Peyer's patch (tissue), 4 donors: ENCODE data around the gene JADE2. TPM values are rescaled to one million over a fixed set of nuclear protein-coding genes. Genes with fewer than 3 reads are reported as not detected.

Experiments used
- DNase-seq, 3 donors: peaks; one replicate each; pipeline ENCODE4 v3.0.0-alpha.2; 2017 to 2019
- H3K27ac ChIP-seq, 4 donors: fragments of 200-600 bp; sonication (generic); one replicate each; pipeline ENCODE4 v1.5.1; 2016 to 2019
- H3K27me3 ChIP-seq, 2 donors: fragments of 200-600 bp; sonication (generic); one replicate each; pipeline ENCODE4 v1.5.1; 2019
- H3K36me3 ChIP-seq, 3 donors: fragments of 200-600 bp; sonication (generic); one replicate each; pipeline ENCODE4 v1.5.1; 2016 to 2019
- H3K4me1 ChIP-seq, 4 donors: fragments of 200-600 bp; sonication (generic); one replicate each; pipeline ENCODE4 v1.5.1; 2016 to 2019
- H3K4me3 ChIP-seq, 4 donors: fragments of 200-600 bp; sonication (generic); 1 replicate in 3 of 4; 2 replicates in 1 of 4; pipeline ENCODE4 v1.5.1; 2016 to 2019; ENCODE audit warnings: mild to moderate bottlenecking in 1 of 4
- H3K9me3 ChIP-seq, 4 donors: fragments of 200-600 bp; sonication (generic); one replicate each; pipeline ENCODE4 v1.5.1; 2016 to 2019; ENCODE audit warnings: mild to moderate bottlenecking in 1 of 4
- CTCF ChIP-seq, 6 experiments: fragments of 450-650 bp in 4 of 6; fragments of 200-600 bp in 2 of 6; sonication (generic) in 1 of 6; IDR thresholded peaks; one replicate each; pipeline ENCODE4 v1.5.1; 2017 to 2019; ENCODE audit warnings: antibody characterized with exemption in 6 of 6, mild to moderate bottlenecking in 3 of 6, moderate library complexity in 1 of 6
- POLR2A ChIP-seq, 2 donors: fragments of 450-650 bp; IDR thresholded peaks; one replicate each; pipeline ENCODE4 v1.5.1; 2017; ENCODE audit warnings: antibody characterized with exemption in 2 of 2, mild to moderate bottlenecking in 2 of 2, moderate library complexity in 2 of 2
- total RNA-seq, 4 donors: library from RNA; depleted of rRNA; stranded (reverse); fragments of >200 nt; gene quantifications; one replicate each; pipeline ENCODE4 v1.1.0, GENCODE V29; 2016

Gene JADE2
- total RNA-seq, 4 donors from 2014 or later: 51.5 to 77.6 (median 57.4) TPM

- Histone ChIP-seq H3K36me3 (no peaks in the 10 kb centered on the region), H3K4me1 (peaks cover 8 to 45% (median 28%) of the 10 kb centered on the region in 4 donors), H3K27ac (peak overlapping the region; percentile 93 to 100 (median 97)), H3K4me3 (peak overlapping the region; percentile 78 to 98 (median 87)), H3K27me3 (no peaks in the 10 kb centered on the region), H3K9me3 (no peaks in the 10 kb centered on the region)
- peak; percentile 79 to 92 (median 91) for DNase-seq
- TF ChIP-seq CTCF (IDR thresholded peaks at IDR 0.05) (peak in 5 of 6 experiments; percentile 38 to 60 (median 58)), POLR2A (IDR thresholded peaks at IDR 0.05) (peak in 1 of 2 donors; percentile 50)
These were observed 1.1 kb downstream of the JADE2 start for GRCh38 chr5:134526483-134527155.

- peak; percentile 71 to 88 (median 87) for DNase-seq
- Histone ChIP-seq H3K4me3 (peak overlapping the region; percentile 78 to 98 (median 87)), H3K27ac (peak overlapping the region; percentile 93 to 100 (median 97)), H3K9me3 (no peaks in the 10 kb centered on the region), H3K27me3 (no peaks in the 10 kb centered on the region), H3K36me3 (no peaks in the 10 kb centered on the region), H3K4me1 (peaks cover 8 to 49% (median 29%) of the 10 kb centered on the region in 4 donors)
- peak; percentile 19 to 54 for TF ChIP-seq POLR2A (IDR thresholded peaks at IDR 0.05)
- TF ChIP-seq CTCF (IDR thresholded peaks at IDR 0.05): peak; percentile 76 to 95 (median 92)
These were observed 1.9 kb downstream of the JADE2 start for GRCh38 chr5:134527156-134527960.

GRCh38 chr5:134527961-134528424 is 2.5 kb downstream of the JADE2 start:
- Histone ChIP-seq H3K4me3 (peak overlapping the region; percentile 78 to 98 (median 87)), H3K4me1 (peaks cover 8 to 55% (median 34%) of the 10 kb centered on the region in 4 donors), H3K36me3 (no peaks in the 10 kb centered on the region), H3K27ac (peak overlapping the region; percentile 93 to 100 (median 97)), H3K9me3 (no peaks in the 10 kb centered on the region), H3K27me3 (no peaks in the 10 kb centered on the region)
- no peak for TF ChIP-seq CTCF (IDR thresholded peaks at IDR 0.05)
- no peak for TF ChIP-seq POLR2A (IDR thresholded peaks at IDR 0.05)
- DNase-seq: no peak

GRCh38 chr5:134528556-134528955 is 3.1 kb downstream of the JADE2 start:
- no peaks in the 10 kb centered on the region for H3K9me3 ChIP-seq
- no peak for TF ChIP-seq POLR2A (IDR thresholded peaks at IDR 0.05)
- no peak for TF ChIP-seq CTCF (IDR thresholded peaks at IDR 0.05)
- peaks cover 8 to 56% (median 35%) of the 10 kb centered on the region in 4 donors for H3K4me1 ChIP-seq
- H3K27me3 ChIP-seq: no peaks in the 10 kb centered on the region
- peak overlapping the region in 2 of 4 donors; percentile 31 to 58 for H3K27ac ChIP-seq
- H3K36me3 ChIP-seq: no peaks in the 10 kb centered on the region
- peak overlapping the region in 2 of 4 donors; percentile 87 for H3K4me3 ChIP-seq
- DNase-seq: no peak

- Histone ChIP-seq H3K36me3 (no peaks in the 10 kb centered on the region), H3K27ac (peak overlapping the region in 3 of 4 donors; percentile 2 to 58 (median 47)), H3K4me3 (no peak overlapping the region), H3K27me3 (no peaks in the 10 kb centered on the region), H3K9me3 (no peaks in the 10 kb centered on the region), H3K4me1 (peaks cover 8 to 51% (median 35%) of the 10 kb centered on the region in 4 donors)
- TF ChIP-seq POLR2A (IDR thresholded peaks at IDR 0.05) (peak in 1 of 2 donors; percentile 28), CTCF (IDR thresholded peaks at IDR 0.05) (no peak)
- DNase-seq: peak in 1 of 3 donors; percentile 61
These were observed 4.0 kb downstream of the JADE2 start for GRCh38 chr5:134529460-134529859.
